HUDEP-2 (cell line): ENCODE data around the gene KCNN4.
"Not testable (repeated sequence)": the region's sequence is repeated elsewhere in the genome, so short reads cannot be mapped to it uniquely, and the experiment has no call there.

Experiments
- DNase-seq, 76 experiments: peaks; one replicate each; lab custom pipeline; 2025; ENCODE audit not compliant: unreplicated experiment in 76 of 76; lab: John Stamatoyannopoulos, UW

Gene KCNN4

DNA sequence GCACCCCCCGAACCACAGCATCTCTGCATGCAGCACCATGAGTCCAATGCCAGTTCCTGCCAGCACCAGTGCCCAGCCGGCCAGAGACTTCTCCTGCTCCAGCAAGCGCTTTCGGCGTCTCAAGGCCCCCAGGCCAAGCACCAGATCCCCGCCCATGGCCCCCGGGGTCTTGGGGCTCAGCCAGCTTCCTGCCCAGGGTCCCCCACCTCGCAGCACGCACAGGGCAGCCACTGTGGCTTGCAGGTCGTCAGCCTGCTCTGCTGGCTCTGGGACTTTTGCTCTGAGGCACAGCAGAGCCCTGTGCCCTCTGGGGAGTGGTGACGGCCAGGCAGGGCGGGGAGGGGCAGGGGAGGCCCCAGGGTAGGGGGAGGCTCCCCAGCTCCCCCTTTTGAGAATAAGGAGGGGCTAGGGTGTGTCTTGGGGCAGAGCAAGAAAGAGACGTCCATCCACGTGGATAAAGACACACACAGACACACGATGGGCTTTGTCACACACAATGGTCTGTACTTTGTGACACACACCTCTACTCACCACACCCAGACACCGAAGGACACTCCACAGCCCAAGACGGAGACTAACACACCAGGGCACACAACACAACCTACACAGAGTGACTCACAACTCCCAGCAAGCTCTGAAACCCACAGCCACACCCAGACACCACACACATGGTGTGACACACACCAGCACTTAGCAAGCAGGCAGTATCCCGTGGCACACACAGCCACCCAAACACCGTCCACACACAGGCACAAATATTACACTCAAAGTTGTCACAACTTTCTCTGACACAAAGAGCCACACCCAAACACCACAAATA lies at the start of gene KCNN4:
KCNN4 (minus strand) TSS at position 268 of the 820 bp plus-strand sequence; CDS start at position 156, 112 bp downstream.
- peak in 59 of 76 experiments; percentile 20 to 83 (median 60) for DNase-seq

DNA sequence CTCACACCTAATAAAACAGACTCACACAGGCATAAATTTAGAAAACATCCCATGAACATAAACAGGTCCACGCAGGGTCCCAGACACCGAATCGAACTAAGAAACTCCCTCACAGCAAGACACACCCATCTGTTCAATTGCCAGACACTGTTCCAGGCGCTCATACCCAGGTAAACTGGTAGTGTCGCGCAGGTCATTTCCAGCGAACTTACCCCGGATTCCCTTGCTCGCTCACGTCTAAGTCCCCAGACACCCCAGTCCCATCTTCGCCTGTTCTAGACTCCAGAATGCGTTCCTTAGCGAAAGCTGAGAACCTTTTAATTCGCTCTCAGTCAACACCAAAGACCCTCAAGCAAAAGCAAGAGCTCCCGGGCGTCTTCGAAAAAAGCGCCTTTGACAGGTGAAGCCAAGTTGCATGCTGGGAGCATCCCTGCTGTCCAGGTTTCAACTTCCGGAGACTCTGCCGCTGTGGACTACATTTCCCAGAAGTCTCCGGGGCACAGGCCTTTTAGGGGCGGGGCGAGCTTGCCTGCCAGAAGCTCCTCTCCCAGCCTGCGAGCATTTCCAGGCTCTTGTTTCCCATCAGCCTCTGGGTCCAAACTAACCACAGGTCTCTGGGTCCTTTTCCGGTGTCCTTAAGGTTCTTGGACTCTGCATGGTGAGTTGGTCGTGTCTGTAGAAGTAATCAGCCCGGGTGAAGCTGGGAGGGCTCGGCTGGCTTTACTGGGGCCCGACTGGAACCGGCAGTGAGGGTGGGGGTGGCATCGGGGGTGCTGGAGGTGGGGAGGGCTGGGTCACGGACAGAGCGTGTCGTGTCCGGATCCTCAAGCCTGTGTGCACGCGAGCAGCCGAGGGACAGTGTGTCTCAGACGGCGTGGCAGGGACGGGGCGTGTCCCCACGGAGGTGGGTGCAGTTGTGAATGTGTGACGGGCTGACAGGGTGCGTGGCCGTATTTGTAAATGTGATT lies 46.3 kb upstream of the KCNN4 start, which contains the start of gene ZNF283:
ZNF283 (plus strand) TSS at position 535 of the 968 bp plus-strand sequence. CDS start 6,184 bp downstream, outside the sequence.
- peak; percentile 38 to 94 (median 86) for DNase-seq

DNA sequence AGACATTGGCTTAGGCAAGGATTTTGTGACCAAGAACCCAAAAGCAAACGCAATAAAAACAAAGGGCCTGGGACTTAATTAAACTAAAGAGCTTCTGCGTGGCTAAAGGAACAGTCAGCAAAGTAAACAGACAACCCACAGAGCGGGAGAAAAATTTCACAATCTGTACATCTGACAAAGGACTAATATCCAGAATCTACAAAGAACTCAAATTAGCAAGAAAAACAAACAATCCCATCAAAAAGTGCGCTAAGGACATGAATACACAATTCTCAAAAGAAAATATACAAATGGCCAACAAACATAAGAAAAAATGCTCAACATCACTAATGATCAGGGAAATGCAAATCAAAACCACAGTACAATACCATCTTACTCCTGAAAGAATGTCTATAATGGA lies 43.8 kb upstream of the KCNN4 start:
- not testable (repeated sequence) for DNase-seq

DNA sequence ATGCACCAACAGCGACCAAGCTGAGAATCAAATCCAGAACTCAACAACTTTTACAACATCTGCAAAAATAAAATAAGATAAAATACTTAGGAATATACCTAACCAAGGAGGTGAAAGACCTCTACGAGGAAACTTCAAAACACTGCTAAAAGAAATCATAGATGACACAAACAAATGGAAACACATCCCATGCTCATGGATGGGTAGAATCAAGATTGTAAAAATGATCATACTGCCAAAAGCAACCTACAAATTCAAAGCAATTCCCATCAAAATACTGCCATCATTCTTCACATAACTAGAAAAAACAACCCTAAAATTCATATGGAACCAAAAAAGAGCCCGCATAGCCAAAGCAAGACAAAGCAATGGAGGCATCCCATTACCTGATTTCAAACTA lies 43.1 kb upstream of the KCNN4 start:
- not testable (repeated sequence) for DNase-seq

DNA sequence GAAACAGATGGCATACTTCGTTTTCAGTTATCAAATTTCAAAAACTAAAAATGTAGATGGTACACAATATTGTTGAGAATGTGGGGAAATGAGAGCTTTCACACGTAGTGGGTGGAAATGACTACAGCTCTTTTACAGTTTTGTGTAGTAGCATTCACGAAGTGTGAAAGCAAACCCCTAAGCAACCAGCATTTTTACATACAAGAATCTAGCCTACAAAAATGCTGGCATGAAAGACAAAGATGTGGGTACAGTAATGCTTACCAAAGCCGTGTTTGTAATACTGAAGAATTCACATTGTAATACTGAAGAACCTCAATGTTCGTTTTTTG lies 40.1 kb upstream of the KCNN4 start:
- DNase-seq = no peak

DNA sequence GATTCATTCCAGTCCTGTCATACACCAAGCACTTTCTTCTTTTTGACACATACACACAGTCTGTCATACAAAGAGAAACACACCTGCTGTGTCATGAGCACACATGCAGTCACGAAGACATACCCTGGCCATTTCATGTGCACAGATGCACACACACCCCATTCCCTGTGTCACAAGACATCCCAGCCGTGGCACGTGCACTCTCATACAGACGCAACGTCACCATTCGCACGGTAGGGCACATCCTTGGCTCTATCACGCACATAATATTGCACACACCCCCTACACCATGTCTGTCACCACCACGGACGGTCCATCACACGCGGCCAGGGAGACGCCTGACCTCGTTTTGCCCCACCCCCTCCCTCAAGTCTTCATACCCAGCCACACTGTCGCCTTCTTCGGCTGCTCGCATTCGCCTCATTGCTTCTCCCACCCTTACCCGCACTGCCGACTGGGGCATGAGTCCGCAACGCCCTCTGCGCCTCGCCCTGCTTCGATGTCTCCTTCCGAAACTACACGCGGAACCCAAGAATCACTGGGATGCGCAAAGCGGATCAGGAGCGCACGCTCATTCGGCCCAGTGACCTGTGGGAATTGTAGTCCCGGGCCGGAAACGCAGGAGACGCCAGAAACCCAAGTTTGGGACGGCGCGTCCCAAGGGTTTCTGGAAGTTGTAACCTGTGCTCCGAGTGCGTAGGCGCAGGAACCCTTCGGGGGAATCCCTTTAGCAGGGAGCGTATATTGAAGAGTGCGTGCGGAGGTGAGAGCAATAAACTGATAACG lies 39.5 kb upstream of the KCNN4 start:
- no peak for DNase-seq

DNA sequence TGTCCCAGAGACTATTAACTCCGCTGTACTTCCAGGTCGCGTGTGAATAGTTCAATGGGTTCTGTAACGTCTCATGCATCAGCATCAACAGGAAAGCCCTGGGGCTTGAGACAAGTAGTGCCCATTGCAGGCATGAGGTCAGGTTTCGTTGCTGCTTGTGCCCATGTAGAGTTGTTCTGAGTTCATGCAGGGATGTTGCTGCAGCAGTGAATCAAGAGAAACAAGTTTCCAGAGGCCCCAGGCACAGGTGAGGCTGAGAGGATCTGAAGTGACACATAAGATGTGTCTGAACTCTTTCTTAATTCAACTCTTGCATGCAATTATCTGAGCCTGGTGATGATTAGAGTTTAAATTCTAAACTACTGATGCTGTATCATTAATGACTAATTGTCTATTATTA lies 37.7 kb upstream of the KCNN4 start:
- DNase-seq = no peak

DNA sequence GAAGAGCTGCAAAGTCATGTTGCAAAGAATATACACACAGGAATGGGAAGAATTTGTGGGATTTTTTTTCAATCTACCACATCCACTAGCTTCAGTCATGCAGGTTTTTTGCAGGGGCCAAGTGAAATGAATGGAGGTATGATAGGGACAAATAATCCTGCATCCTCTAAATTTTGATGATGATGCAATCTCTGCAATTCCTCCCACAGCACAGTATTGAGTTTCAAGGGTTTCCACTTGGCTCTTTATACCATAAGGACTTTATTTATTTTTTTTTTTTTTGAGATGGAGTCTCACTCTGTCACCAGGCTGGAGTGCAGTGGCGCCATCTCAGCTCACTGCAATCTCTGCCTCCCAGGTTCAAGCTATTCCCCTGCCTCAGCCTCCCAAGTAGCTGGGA lies 36.7 kb upstream of the KCNN4 start:
- not testable (repeated sequence) for DNase-seq

DNA sequence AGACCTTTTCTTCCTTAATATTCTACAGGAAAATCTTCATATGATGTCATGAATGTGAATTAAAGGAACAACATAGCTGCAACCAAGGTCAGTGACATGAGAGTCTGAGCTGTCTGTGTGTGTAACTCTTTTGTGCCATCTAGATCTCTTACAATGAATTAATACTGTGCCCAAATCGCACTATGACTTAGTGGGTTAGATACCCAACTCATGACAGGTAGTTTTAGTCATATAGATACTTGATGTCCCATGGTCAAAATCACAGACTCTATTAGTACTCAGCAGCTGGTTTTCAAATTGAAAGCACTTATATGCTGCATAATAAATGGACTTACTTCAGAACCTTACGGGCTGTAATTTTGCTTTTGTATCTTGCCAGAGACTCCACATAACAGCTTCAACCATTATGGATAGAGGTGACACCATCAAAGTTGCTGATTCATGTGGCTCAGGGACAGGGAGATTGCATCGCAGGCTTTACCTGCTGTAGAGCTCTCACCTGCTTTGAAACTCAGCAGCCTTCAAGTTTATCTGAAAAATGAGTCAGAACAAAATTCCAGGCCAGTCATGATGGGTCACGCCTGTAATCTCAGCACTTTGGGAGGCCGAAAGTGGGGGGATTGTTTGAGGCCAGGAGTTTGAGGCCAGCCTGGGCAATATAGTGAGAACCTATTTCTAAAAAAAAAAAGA lies 34.0 kb upstream of the KCNN4 start:
- DNase-seq = no peak

DNA sequence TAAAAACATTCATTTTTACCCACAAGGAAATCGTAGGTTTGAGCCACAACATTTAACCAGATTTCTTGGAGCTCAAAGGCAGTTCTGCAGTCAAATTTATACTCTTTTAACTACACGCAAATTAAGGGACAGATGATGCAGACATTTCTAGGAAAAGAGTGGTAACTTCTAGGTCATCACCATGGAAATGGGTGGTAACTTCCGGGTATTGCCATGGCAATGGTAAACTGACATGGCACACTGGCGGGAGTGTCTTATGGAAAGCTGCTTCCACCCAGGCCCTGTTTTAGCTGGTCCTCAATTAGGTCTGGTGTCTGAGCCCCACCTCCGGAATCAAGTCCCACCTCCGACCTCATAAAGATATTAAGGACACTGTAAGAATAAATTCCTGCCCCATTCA lies 31.9 kb upstream of the KCNN4 start:
- DNase-seq = no peak

DNA sequence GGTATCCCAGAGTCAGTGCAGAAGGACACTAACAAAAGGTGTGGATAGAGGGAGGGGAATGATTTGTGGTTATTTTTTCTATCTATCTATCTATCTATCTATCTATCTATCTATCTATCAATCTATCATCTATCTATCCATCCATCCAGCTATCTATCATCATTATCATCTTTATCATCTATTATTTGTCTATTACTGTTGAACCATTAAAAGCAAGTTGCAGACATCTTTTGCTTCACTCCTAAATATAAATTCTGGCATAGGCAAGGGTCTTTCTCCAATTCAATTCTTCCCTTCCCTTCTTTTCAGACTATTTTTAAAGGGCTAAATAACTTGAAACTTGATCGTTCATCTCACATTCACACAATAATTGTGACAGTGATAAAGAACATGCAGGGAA lies 31.5 kb upstream of the KCNN4 start:
- no peak for DNase-seq

DNA sequence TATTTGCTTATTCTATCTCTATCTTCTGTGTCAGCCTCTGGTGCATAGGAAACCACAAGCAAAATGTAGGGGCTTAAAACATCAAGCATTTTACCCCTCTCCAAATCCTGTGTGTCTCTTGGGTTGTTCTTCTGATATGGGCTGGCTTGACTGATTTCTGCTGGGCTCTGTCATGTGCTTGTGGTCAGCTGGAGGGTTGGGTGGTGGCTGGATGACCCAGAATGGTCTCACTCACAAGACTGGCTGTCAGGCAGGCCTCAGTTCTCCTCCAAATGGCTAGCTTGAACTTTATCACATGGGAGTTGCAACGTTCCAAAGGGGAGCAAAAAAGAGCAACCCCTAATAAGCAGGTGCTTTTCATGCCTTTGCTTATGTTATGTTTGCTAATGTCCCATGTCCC lies 31.1 kb upstream of the KCNN4 start:
- peak in 5 of 76 experiments; percentile 9 to 45 (median 23) for DNase-seq

DNA sequence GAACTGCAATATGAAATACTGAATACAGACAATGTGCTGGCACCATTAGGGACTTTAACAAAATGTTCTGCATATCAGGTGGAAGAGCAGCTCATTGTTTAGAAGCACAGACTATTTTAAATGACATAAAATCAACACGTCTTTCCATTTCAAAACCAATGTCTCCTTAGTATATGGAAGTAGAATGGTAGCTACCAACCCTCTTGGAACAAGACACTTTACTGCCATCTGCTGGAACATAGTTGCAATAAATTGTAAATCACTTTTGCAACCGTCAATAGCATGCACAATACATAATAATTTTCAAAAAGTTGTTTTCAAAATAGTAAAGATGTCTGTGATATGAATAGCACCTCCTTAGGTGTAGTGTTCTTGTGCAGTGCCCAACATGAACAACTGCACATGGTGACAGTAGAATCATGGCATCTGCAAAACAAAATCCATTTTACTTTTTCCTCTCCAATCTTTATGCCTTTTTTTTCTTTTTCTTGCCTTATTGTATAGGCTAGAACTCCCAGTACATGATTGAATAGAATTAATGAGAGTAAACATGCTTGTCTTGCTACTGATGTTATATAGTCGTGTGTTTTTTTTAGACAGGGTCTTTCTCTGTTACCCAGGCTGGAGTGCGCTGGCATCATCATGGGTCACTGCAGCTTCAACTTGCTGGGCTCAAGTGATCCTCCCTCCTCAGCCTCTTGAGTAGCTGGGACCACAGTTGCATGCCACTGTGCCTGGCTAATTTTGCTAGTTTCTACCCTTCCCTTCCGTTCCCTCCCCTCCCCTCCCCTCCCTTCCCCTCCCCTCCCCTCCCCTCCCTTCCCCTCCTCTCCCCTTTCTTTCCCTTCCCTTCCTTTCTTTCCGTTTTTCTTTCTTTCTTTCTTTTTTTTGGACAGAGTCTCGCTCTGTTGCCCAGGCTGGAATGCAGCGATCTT lies 29.3 kb upstream of the KCNN4 start:
- peak in 29 of 76 experiments; percentile 14 to 58 (median 37) for DNase-seq

DNA sequence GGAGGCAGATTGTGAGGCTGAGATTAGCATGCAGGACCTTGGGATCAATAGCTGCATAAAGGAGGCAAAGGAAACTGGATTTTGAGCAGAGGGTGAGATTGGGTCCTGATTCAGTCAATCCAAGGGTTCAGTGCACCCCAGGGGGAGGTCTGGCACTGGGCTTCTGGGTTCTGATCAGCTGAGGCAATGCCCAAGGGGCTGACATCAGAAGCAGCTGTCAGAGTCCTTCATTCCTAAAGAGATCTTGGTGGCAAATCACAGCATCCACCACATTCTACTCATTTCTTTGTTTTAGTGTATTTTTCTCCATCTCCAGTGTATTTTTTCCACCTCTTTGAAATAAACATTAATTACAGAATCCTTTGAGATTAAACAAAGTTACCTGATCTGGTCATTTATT lies 26.9 kb upstream of the KCNN4 start:
- no peak for DNase-seq

DNA sequence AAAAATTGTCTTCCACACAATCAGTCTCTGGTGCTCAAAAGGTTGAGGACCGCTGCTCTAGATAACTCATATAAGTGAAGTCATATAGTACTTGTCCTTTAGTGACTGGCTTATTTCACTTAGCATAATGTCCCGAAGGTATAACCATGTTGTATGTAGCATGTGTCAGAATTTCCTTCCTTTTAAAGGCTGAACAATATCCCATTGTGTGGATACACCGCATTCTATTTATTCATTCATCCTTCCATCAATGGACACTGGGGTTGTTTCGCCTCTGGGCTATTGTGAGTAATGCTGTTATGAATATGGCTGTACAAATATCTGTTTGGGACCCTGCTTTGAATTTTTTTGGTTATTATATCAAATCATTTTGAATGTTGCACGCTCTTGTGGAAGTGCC lies 26.1 kb upstream of the KCNN4 start:
- DNase-seq = no peak

DNA sequence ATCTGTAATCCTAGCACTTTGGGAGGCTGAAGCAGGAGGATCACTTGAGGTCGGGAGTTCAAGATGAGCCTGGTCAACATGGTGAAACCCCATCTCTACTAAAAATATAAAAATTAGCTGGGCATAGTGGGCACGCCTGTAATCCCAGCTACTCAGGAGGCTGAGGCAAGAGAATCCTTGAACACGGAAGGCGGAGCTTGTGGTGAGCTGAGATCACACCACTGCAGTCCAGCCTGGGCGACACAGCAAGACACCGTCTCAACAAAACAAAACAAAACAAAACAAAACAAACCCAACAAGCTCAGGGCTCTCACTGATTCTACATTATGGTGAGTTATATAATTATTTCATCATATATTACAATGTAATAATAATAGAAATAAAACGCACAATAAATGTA lies 25.6 kb upstream of the KCNN4 start:
- DNase-seq = not testable (repeated sequence)

DNA sequence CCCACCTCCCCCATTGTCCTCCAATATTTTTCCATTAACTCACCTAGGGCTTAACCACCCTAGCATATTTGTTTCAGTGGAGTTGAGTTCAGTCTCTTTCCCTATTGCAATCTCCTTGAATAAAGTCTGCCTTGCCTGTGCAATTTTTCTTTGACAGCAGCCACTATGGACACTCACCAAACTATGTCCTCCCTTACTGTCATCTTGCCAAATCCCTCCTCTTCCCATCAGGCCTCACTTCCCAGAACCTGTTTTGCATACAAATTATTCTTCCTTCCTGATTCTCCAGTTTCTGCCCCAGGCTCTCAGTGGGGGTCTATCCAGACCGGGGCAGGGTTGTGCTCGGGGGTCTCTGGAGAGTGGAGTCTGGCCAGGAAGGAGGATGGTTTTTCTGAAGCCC lies 23.7 kb upstream of the KCNN4 start:
- no peak for DNase-seq

DNA sequence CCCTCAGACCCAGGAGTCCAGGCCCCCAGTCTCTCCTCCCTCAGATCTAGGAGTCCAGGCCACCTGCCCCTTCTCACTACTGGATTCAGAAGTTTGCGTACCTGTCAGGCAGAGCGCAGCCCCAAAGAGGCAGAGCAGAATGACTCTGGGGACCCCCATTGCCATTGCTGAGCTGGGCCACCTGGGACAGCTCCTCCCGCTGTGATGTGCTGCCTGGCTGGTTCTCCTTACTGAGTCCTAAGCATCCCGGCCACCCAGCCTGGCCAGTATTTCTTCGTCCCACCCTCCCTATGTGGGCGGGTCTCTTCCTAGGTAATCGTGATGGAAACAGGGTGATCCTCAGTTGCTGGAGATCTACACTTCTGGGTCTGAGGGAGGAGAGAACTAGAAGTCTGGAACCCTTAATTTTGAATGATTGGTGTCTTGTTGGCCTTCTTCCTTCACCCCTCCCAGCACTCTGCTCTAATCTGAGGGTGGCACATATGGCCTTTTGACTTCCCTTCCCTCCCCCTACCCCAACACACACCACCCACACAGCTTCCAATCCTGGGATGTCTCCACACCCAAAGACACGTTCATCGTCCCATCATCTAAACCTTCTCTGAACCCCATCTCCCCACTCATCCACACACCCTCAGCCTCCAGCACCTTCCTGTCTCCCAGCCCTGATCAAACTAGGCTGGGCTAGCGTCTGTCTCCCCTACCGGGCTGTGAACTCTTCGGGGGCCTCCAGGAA lies 21.6 kb upstream of the KCNN4 start, which contains the start of gene LYPD5:
LYPD5 (minus strand) TSS at position 232 of the 736 bp plus-strand sequence; CDS start at position 165, 67 bp downstream.
- DNase-seq = no peak
